CD14-positive monocyte (primary cell): Measurements from ENCODE around the gene DPF3. TPM values are rescaled to one million over a fixed set of nuclear protein-coding genes. Genes with fewer than 3 reads are reported as not detected.

Experiments used
- DNase-seq, 3 donors: peaks; one replicate each; pipeline ENCODE4 v3.0.0-alpha.2; 2011 to 2022
- H2AFZ ChIP-seq: 2 replicates; pipeline ENCODE4 v1.6.0; 2012; ENCODE audit warnings: mild to moderate bottlenecking, low read depth, low read length, inconsistent platforms; ENCODE audit not compliant: insufficient read depth, poor library complexity, severe bottlenecking
- H3K27ac ChIP-seq, 2 donors: 1 replicate in 1 of 2; 2 replicates in 1 of 2; pipeline ENCODE4 v1.5.1; 2012 to 2013; ENCODE audit warnings: low read length in 2 of 2, control low read depth in 1 of 2, inconsistent platforms in 1 of 2, low read depth in 1 of 2, mild to moderate bottlenecking in 1 of 2
- H3K27me3 ChIP-seq, 2 donors: one replicate each; pipeline versions ENCODE4 v1.6.0 to v1.6.1; 2011 to 2013; ENCODE audit warnings: low read length in 2 of 2; ENCODE audit not compliant: control insufficient read depth in 2 of 2, insufficient read depth in 2 of 2
- H3K36me3 ChIP-seq, 2 donors: replicated peaks in 1 of 2; 1 replicate in 1 of 2; 2 replicates in 1 of 2; pipeline versions ENCODE4 v1.5.1 to v1.6.1; 2012 to 2013; ENCODE audit warnings: low read length in 2 of 2, control low read depth in 1 of 2, inconsistent platforms in 1 of 2, mild to moderate bottlenecking in 1 of 2; ENCODE audit not compliant: insufficient read depth in 2 of 2, control insufficient read depth in 1 of 2
- H3K4me1 ChIP-seq, 2 donors: 1 replicate in 1 of 2; 2 replicates in 1 of 2; pipeline versions ENCODE4 v1.5.1 to v1.6.1; 2012 to 2013; ENCODE audit warnings: low read length in 2 of 2, control low read depth in 1 of 2, inconsistent platforms in 1 of 2, mild to moderate bottlenecking in 1 of 2, moderate library complexity in 1 of 2; ENCODE audit not compliant: insufficient read depth in 2 of 2, control insufficient read depth in 1 of 2
- H3K4me2 ChIP-seq: replicated peaks from 2 replicates; pipeline ENCODE3; 2012; ENCODE audit warnings: low read length, moderate library complexity, mild to moderate bottlenecking; ENCODE audit not compliant: poor library complexity, severe bottlenecking; ENCODE audit errors: extremely low read depth
- H3K4me3 ChIP-seq, 3 experiments: fragments of 200-600 bp in 1 of 3; sonication (generic) in 1 of 3; replicated peaks in 1 of 3; 1 replicate in 2 of 3; 2 replicates in 1 of 3; pipeline ENCODE4 v1.5.1; 2011 to 2013; ENCODE audit warnings: low read length in 3 of 3, mild to moderate bottlenecking in 3 of 3, control low read depth in 2 of 3, low read depth in 2 of 3, inconsistent platforms in 1 of 3, moderate library complexity in 1 of 3
- H3K79me2 ChIP-seq: 2 replicates; pipeline ENCODE4 v1.6.0; 2012; ENCODE audit warnings: mild to moderate bottlenecking, control low read depth, inconsistent platforms, low read length, moderate library complexity; ENCODE audit not compliant: insufficient read depth
- H3K9ac ChIP-seq: 2 replicates; pipeline ENCODE4 v1.6.0; 2017; ENCODE audit warnings: low read length, mild to moderate bottlenecking; ENCODE audit not compliant: insufficient read depth, poor library complexity, severe bottlenecking
- H3K9me3 ChIP-seq, 2 donors: replicated peaks in 1 of 2; 1 replicate in 1 of 2; 2 replicates in 1 of 2; pipeline versions ENCODE4 v1.5.1 to v1.6.1; 2012 to 2013; ENCODE audit warnings: low read length in 2 of 2, control low read depth in 1 of 2; ENCODE audit not compliant: control insufficient read depth in 1 of 2, insufficient read depth in 1 of 2
- H4K20me1 ChIP-seq: 2 replicates; pipeline ENCODE4 v1.6.0; 2012; ENCODE audit warnings: mild to moderate bottlenecking, low read length, control low read depth, moderate library complexity; ENCODE audit not compliant: insufficient read depth
- H3K27ac Mint-ChIP-seq, 7 donors: one replicate each; pipeline ENCODE4 v1.8.0; 2020; ENCODE audit warnings: mild to moderate bottlenecking in 7 of 7, mixed read lengths in 7 of 7, moderate library complexity in 6 of 7, inconsistent platforms in 2 of 7
- H3K27me3 Mint-ChIP-seq, 3 donors: one replicate each; pipeline ENCODE4 v1.8.0; 2021 to 2022; ENCODE audit warnings: low read depth in 3 of 3, mild to moderate bottlenecking in 3 of 3, mixed read lengths in 3 of 3, moderate library complexity in 3 of 3, inconsistent platforms in 1 of 3
- H3K36me3 Mint-ChIP-seq, 2 donors: one replicate each; pipeline ENCODE4 v1.8.0; 2020; ENCODE audit warnings: mixed read lengths in 2 of 2, inconsistent platforms in 1 of 2, mild to moderate bottlenecking in 1 of 2
- H3K4me1 Mint-ChIP-seq: one replicate; pipeline ENCODE4 v1.8.0; 2020; ENCODE audit warnings: mild to moderate bottlenecking, mixed read lengths
- H3K4me3 Mint-ChIP-seq, 2 donors: one replicate each; pipeline ENCODE4 v1.8.0; 2020; ENCODE audit warnings: mild to moderate bottlenecking in 2 of 2, mixed read lengths in 2 of 2, moderate library complexity in 1 of 2
- H3K9me3 Mint-ChIP-seq, 7 donors: one replicate each; pipeline ENCODE4 v1.8.0; 2020 to 2022; ENCODE audit warnings: mixed read lengths in 7 of 7, mild to moderate bottlenecking in 6 of 7, moderate library complexity in 6 of 7, inconsistent platforms in 2 of 7
- WGBS: methylation state at CpG from one replicate; pipeline ENCODE4 v1.1.5; 2013; ENCODE audit warnings: missing lambda C conversion rate; ENCODE audit not compliant: insufficient coverage; 5-methylcytosine and 5-hydroxymethylcytosine counted together
- intact Hi-C, 2 donors: fragments of 100-400 bp; cut with micrococcal nuclease; formaldehyde crosslinking; loops; one replicate each; pipeline versions ENCODE4 v1.15.0 to v1.15.1; 2023
- polyA plus RNA-seq, 3 donors: library from polyadenylated mRNA; depleted of rRNA in 1 of 3; unstranded in 2 of 3; stranded (reverse) in 1 of 3; fragments of 300-500 nt in 2 of 3; fragments of >200 nt in 1 of 3; fragmentation: Illumina TruSeq in 2 of 3; gene quantifications; 1 replicate in 2 of 3; 2 replicates in 1 of 3; pipeline ENCODE4 v1.2.3, GENCODE V29; 2012 to 2021
- TF ChIP-seq, protein P1 (sequence below): fragments of 200-600 bp; IDR thresholded peaks from one replicate; pipeline ENCODE4 v1.8.0; 2022; ENCODE audit warnings: antibody characterized with exemption, mild to moderate bottlenecking

The DPF3 gene
- polyA plus RNA-seq, 3 donors, result 0.33 to 0.39 TPM; not detected in 1

DNA sequence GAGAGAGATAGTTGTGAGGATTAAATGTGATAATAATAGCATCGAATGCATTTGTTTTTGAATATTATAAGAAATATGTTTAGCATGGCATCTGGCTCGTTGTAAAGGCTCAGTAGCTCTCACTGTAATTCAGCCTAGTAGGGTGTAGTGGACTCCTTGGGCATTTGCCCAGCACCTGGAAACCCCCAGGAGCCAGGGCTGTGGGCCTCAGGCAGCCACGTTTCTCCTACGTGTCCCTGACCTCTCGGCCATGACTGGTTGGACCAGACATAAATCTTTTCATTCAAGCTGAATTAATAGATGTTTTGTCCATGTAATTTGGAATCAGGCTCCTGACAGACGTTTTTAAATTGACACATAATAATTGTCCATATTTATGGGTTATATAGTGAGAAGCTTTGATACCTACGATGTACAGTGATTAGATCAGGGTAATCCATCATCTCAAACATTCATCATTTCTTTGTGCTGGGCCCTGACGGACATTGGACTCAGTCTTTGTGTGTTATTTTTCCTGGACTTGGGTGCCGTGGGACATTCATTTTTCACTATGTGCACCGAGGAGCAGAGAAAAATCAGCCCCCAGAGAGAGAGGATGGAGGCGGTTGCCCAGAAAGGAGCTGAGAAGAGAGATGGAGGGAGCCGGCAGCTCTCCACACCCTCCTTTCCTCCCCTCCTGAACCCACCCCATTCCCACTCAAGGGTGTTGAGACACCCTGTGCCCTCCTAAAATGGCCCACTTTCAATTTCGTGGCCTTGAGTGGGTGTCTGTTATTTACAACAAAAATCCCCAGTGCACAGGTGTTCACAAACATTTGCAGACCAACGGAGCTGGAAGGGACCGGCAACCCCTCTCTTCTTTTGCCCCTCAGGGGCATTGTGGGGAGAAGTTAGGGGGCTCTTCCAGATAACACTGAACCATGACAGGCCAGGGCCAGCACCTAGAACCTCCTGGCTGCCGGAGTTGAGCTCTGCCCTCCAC, 296.4 kb downstream of the DPF3 start:
- H3K27ac Mint-ChIP-seq, result no peak overlapping the region

DNA sequence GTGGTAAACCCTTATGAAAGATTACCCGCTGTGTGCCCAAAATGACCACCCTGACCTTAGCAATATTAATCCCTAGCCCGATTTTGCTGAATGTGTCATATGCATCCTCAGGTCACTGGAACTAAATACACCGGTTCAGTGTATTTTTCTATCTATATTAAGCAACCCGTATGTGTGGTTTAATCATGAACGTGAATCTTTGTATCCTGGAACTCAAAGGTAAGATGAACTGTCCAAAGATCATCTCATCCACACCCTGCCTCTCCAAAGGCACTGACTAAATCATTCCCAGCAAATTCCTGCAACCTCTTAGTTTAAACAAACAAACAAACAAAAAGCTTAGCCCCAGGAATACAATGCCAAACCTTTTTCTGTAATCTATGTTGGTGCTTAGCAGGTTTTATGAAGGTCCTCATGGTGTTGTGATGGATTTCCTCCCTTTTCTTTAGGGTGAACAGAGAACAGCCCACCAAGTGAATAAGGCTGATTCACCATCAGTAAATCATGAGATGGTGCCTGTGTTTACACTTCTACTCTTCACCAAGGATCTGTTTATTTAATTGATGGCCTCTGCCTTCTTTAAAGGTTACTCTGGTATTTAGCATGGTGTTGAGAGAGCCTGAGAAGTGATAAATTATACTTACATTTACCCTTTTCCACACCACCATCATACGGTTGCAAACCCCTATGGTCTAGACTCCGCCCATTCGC, 298.6 kb downstream of the DPF3 start:
- Histone ChIP-seq H3K79me2 (no peaks in the 10 kb centered on the region), H3K9ac (no peak overlapping the region), H2AFZ (no peak overlapping the region), H3K4me2 (no peak overlapping the region), H3K36me3 (no peaks in the 10 kb centered on the region), H4K20me1 (no peaks in the 10 kb centered on the region), H3K4me1 (no peaks in the 10 kb centered on the region), H3K27me3 (peaks cover 14 to 35% of the 10 kb centered on the region in 2 donors), H3K27ac (no peak overlapping the region), H3K9me3 (no peaks in the 10 kb centered on the region), H3K4me3 (no peak overlapping the region)
- Mint-ChIP-seq H3K4me3 (no peak overlapping the region), H3K4me1 (peaks cover under 1% of the 10 kb centered on the region), H3K9me3 (peaks cover 0 to 6% (median 0%) of the 10 kb centered on the region in 7 donors), H3K27me3 (peaks cover 37 to 55% (median 44%) of the 10 kb centered on the region in 3 donors), H3K36me3 (no peaks in the 10 kb centered on the region), H3K27ac (no peak overlapping the region)
- intact Hi-C loops, result no loop called here
- 81% methylated on average over 3 of the region's 8 CpGs for WGBS
- TF ChIP-seq, protein P1, sequence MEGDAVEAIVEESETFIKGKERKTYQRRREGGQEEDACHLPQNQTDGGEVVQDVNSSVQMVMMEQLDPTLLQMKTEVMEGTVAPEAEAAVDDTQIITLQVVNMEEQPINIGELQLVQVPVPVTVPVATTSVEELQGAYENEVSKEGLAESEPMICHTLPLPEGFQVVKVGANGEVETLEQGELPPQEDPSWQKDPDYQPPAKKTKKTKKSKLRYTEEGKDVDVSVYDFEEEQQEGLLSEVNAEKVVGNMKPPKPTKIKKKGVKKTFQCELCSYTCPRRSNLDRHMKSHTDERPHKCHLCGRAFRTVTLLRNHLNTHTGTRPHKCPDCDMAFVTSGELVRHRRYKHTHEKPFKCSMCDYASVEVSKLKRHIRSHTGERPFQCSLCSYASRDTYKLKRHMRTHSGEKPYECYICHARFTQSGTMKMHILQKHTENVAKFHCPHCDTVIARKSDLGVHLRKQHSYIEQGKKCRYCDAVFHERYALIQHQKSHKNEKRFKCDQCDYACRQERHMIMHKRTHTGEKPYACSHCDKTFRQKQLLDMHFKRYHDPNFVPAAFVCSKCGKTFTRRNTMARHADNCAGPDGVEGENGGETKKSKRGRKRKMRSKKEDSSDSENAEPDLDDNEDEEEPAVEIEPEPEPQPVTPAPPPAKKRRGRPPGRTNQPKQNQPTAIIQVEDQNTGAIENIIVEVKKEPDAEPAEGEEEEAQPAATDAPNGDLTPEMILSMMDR, result no peak
- DNase-seq, result no peak

More for the DNA sequence above, 296.4 kb downstream of the DPF3 start:
- no peak overlapping the region for H3K4me2 ChIP-seq
- H3K4me1 Mint-ChIP-seq, result peaks cover 5% of the 10 kb centered on the region
- no peaks in the 10 kb centered on the region for H3K36me3 Mint-ChIP-seq
- H3K9ac ChIP-seq, result no peak overlapping the region
- H3K9me3 Mint-ChIP-seq, result no peaks in the 10 kb centered on the region
- TF ChIP-seq, protein P1, result no peak
- H4K20me1 ChIP-seq, result no peaks in the 10 kb centered on the region
- H3K27me3 Mint-ChIP-seq, result peaks cover 27 to 49% (median 38%) of the 10 kb centered on the region in 3 donors
- H3K9me3 ChIP-seq, result no peaks in the 10 kb centered on the region
- H3K27ac ChIP-seq, result no peak overlapping the region
- H3K4me1 ChIP-seq, result no peaks in the 10 kb centered on the region
- no peak overlapping the region for H3K4me3 Mint-ChIP-seq
- DNase-seq, result no peak
- WGBS, result 100% methylated on average over 2 of the region's 16 CpGs
- no peaks in the 10 kb centered on the region for H3K36me3 ChIP-seq
- no peaks in the 10 kb centered on the region for H3K79me2 ChIP-seq
- intact Hi-C loops, result no loop called here
- peaks cover 2 to 15% of the 10 kb centered on the region in 2 donors for H3K27me3 ChIP-seq
- no peak overlapping the region for H2AFZ ChIP-seq
- no peak overlapping the region for H3K4me3 ChIP-seq
